ENCODE data around the gene PPP2CA. TPM values are rescaled to one million over a fixed set of nuclear protein-coding genes. Genes with fewer than 3 reads are reported as not detected.

PPP2CA gene
- total and polyA plus RNA-seq, 9 of the 15 experiments (the other 6 are each of a cell fraction or from before 2014, with no cell fraction given) = 23.0 to 257 (median 109) TPM

GRCh38 chr5:134249469-134250379, 23.9 kb upstream of the PPP2CA start (continued):
- TF ChIP-seq GTF2A2 (tag; IDR thresholded peaks at IDR 0.05) (no peak), ZNF561 (CRISPR knock-in tag; conservative IDR thresholded peaks at IDR 0.05) (no peak), KDM5B (IDR thresholded peaks at IDR 0.05; ENCODE audit: insufficient replicate concordance, low read depth, low read length) (no peak), NR2C1 (IDR thresholded peaks at IDR 0.05) (no peak; the same call in 1 of the 2 replicates), NR2C1 (tag; IDR thresholded peaks at IDR 0.05) (0 out of 2 replicates have a peak, but pooled peaks have one; percentile 48), ELF2 (CRISPR knock-in tag; IDR thresholded peaks at IDR 0.05) (no peak), MTF1 (CRISPR knock-in tag; IDR thresholded peaks at IDR 0.05; ENCODE audit: borderline replicate concordance) (no peak), ZBTB43 (CRISPR knock-in tag; IDR thresholded peaks at IDR 0.05) (no peak), ZKSCAN8 (CRISPR knock-in tag; IDR thresholded peaks at IDR 0.05) (no peak), RBM17 (IDR thresholded peaks at IDR 0.05; ENCODE audit: borderline replicate concordance, low read depth, low read length) (no peak), WHSC1 (IDR thresholded peaks at IDR 0.05; ENCODE audit: low read length) (no peak), RBM14 (IDR thresholded peaks at IDR 0.05; ENCODE audit: borderline replicate concordance, insufficient read depth, low read depth, low read length) (no peak), ZFP30 (CRISPR knock-in tag; IDR thresholded peaks at IDR 0.05; ENCODE audit: borderline replicate concordance) (no peak), RBM15 (IDR thresholded peaks at IDR 0.05; ENCODE audit: insufficient read depth, low read length) (no peak), PCBP1 (IDR thresholded peaks at IDR 0.05; ENCODE audit: low read depth, low read length, poor library complexity, severe bottlenecking) (no peak), TEAD4 (IDR thresholded peaks at IDR 0.05; ENCODE audit: low read length) (peak; percentile 76), TEAD4 (CRISPR knock-in tag; IDR thresholded peaks at IDR 0.05; ENCODE audit: borderline replicate concordance) (no peak), HBP1 (CRISPR knock-in tag; IDR thresholded peaks at IDR 0.05) (no peak), ZFP36 (IDR thresholded peaks at IDR 0.05; ENCODE audit: low read depth, low read length, partially characterized antibody) (no peak)
- TF ChIP-seq, protein P1, sequence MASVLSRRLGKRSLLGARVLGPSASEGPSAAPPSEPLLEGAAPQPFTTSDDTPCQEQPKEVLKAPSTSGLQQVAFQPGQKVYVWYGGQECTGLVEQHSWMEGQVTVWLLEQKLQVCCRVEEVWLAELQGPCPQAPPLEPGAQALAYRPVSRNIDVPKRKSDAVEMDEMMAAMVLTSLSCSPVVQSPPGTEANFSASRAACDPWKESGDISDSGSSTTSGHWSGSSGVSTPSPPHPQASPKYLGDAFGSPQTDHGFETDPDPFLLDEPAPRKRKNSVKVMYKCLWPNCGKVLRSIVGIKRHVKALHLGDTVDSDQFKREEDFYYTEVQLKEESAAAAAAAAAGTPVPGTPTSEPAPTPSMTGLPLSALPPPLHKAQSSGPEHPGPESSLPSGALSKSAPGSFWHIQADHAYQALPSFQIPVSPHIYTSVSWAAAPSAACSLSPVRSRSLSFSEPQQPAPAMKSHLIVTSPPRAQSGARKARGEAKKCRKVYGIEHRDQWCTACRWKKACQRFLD (CRISPR knock-in tag; IDR thresholded peaks at IDR 0.05) = no peak
- TF ChIP-seq, protein P2, sequence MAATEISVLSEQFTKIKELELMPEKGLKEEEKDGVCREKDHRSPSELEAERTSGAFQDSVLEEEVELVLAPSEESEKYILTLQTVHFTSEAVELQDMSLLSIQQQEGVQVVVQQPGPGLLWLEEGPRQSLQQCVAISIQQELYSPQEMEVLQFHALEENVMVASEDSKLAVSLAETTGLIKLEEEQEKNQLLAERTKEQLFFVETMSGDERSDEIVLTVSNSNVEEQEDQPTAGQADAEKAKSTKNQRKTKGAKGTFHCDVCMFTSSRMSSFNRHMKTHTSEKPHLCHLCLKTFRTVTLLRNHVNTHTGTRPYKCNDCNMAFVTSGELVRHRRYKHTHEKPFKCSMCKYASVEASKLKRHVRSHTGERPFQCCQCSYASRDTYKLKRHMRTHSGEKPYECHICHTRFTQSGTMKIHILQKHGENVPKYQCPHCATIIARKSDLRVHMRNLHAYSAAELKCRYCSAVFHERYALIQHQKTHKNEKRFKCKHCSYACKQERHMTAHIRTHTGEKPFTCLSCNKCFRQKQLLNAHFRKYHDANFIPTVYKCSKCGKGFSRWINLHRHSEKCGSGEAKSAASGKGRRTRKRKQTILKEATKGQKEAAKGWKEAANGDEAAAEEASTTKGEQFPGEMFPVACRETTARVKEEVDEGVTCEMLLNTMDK (IDR thresholded peaks at IDR 0.05; ENCODE audit: borderline replicate concordance, insufficient read depth, low read depth, low read length, poor library complexity, severe bottlenecking) = no peak

Data from K562 (cell line).